Fibroblast of peridontal ligament (primary cell): ENCODE results near the gene EPHX1.

Experiments
- DNase-seq: peaks from one replicate; pipeline ENCODE4 v3.0.0-alpha.2; 2010; ENCODE audit errors: extremely low read depth

Gene EPHX1

GRCh38 chr1:225809842-225810578 is at the start of gene EPHX1:
Gene EPHX1, plus strand, starts transcription at chr1:225810124. Its CDS starts 18,606 bp downstream, at chr1:225828730.
- DNase-seq: peak; percentile 85

DNA sequence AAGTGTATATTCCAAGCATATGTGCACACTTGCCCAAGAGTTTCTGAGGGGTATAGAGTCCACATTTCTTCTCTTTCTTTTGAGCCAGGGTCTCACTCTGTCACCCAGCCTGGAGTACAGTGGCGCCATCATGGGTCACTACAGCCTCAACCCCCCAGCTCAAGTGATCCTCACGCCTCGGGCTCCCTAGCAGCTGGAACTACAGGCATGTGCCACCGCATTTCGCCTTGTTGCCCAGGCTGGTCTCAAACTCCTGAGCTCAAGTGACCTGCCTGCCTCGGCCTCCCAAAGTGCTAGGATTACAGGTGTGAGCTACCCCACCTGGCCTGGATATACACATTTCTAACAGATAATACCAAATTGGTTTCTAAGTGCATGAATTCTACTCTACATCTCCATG is 49.4 kb upstream of the EPHX1 start:
- DNase-seq: no peak

- peak; percentile 75 for DNase-seq
These were observed 48.5 kb upstream of the EPHX1 start for GRCh38 chr1:225761395-225761794.

DNA sequence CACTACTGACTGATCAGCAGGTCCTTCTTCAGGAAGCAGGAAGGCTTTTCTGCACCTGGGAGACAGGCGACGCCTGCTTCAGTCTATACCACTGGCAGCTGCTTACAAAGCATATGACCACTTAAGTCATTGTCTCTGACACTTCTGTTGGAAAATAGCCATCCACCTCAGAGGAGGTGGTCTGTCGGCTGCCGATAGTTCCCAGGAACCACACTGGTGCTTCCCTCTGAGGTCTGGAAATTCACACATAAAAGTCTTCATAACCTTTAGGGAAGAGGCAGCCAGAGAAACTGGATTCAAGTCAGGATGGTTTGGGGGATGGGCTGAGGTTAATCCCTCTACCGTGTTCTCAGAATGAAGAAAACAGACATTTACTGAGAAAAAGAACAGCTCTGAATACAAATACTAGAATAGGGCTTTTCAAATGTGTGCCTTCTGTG is 47.9 kb upstream of the EPHX1 start:
- no peak for DNase-seq

- no peak for DNase-seq
These were observed 47.5 kb upstream of the EPHX1 start for GRCh38 chr1:225762444-225762843.

DNA sequence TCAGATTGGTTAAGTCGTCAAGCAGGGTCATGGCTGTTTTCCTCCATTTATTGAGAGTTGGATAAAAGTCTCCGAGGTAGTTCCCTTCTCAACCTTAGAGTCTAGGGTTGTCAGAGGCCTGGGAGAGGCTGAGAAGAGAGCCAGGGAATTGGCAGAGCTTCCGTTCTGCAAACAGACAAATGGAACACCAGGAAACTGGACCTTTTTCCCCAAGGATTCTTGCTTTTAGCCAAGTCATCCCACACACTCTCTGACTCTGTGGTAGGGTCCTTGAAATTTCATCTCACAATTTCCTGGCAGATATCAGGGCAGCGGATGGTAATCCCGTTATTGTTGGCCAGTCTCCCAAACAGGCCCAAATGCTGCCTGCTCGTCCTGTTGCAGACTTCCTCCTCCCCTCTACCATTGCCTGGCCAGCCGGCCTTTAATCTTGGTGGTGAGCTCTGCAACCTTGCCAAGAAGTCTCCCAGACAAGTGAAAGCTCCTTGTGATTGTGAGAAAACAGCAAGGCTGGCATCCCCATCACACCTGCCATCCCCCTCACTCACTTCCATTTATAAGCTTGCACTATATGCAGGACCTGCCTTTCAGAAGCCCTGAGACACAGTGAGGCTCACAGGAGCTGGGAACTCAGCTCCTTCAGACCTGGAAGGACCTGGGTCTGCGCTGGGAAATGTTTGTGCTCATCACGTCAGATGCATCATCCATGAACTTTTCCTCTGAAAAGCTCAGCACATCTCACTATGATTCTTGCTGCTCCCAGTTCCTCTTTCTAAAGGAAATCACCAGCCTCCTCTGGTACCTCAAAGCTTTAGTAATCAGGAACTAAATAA is 46.0 kb upstream of the EPHX1 start:
- peak; percentile 71 for DNase-seq

DNA sequence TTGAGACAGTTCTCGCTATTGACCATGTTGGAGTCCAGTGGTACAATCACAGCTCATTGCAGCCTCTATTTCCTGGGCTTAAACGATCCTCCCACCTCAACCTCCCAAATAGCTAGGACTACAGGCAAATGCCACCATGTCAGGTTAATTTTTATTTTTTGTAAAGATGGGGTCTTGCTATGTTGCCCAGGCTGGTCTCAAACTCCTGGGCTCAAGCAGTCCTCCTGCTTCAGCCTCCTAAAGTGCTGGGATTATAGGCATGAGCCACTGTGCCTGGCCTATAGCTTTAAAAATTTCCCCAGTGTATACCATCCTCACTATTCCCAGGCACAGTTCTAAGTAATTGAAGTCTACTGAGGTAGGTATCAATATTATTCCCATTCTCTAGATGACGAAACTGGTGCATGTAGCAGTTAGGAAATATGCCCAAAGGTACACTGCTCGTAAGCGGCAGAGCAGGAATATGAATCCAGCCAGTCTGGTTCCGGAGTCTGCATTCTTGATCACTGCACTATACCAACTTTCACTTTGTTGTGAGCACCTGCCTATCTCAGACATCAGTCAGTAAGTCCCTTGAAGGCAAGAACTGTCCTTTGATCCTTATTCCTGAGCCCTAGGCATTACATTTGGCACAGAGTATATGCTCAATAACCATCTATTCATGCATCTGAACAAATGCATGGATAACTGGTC is 43.8 kb upstream of the EPHX1 start:
- DNase-seq: no peak

- peak; percentile 99 for DNase-seq
These were observed 42.8 kb upstream of the EPHX1 start for GRCh38 chr1:225766967-225767633.

DNA sequence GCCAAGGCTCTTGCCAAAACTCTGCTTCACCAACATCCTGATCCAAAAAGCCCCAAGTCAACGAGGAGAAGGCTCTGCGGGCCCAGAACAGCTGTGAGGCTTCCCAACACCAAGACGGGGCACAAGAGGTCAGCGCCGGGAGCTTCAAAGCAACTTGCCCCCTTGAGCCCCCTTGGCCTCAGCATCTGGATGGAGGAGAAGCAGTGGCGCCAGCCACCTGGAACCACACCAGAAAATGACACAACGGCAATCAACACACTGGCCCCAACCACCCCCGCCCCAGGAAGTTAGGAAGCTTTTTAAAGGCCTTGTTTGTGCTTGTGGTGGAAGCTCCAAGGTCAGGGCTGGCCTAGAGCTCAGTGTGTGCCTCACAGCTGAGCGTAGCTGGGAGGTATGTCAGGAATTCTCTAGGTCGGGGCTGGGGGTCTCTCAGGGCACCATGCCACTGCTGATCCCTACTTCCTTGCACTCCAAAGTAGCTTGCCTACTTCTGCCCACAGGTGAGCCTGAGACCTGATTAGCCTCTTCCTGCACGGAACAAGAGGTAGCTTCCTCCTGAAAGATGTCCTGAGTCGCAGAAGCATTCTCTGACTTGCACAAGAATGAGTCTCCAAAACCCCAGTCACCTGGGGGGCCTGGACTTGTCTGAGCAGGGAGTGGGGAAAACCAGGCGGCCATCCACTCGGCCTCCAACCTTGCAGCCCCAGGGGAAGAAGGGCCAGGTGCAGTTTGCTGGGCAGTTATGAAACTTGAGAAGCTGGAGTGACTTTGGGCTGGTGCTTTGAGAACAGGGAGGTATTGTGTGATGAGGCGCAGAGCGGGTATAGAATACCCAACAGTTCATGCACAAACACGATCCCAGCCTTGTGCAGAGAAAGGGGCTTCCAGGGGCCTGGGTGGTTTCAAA is 42.0 kb upstream of the EPHX1 start:
- peak; percentile 50 for DNase-seq

- DNase-seq: no peak
These were observed 41.1 kb upstream of the EPHX1 start for GRCh38 chr1:225768662-225769426.

DNA sequence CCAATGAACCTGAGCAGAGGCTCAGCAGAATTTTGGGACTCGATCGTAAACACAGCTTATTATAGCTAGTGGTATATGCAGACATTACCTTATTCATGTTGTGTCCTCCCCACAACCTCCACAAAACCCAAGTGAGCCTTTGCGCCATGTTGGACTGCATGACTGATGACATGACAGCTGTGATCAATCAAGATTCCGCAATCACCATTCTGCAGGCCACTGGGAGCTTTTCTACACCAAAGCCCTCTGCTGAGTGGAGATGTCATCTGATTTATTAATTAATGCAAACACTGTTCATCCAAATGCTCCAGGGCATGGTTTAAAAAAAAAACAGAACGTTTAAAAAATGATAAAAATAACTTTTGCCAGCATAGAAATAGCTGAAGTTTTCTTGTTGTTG is 40.2 kb upstream of the EPHX1 start:
- no peak for DNase-seq

GRCh38 chr1:225770561-225771248 is 39.2 kb upstream of the EPHX1 start:
- DNase-seq: no peak

DNA sequence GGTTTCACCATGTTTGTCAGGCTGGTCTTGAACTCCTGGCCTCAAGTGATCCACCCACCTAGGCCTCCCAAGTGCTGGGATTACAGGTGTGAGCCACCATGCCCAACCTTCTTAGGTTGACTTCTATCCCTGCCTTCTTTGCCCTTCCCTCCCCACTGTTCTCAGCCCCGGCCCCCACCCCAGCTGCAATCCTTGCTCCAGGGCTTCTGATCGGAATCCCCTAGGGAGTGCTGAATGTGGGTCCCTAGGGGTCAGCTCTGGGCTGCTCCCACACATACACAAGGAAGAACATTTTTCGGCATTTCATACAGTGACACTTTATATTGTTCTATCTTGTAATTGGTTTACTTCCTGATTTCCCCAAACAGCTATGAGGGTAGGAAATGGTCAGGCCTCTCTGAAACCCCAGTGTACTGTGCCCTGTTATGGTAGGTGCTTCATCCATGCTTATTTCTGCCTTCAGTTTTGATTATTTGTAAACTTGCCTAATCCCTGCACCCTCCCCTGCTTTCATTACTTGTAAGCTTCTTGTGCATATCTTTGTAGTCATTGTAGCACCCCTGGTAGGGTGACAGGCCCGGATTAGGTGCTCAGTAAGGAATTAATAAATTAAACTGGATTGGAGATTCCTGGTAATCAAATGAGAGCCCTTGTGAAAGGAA is 38.1 kb upstream of the EPHX1 start:
- DNase-seq: no peak

DNA sequence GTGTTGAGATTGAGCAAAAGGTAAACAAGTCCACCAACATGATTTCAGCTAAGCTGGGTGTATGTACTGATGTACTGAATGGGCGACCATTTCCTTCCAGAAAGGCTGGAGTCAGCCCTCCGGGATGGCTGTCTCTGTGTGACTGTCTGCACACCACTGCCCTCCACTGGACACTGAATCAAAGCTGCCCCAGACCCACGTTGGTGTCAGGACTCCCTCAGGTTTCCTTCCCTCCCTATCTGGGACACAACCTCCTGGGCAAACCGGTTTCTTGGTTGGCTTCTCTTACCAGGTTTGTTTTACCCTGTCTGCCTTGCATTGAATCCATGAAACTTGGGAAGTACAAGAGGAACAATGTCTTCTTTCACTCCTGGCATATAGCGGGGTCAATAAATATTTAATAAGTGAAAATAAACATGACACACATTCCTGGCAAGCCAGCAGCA is 37.6 kb upstream of the EPHX1 start:
- DNase-seq: peak; percentile 89

GRCh38 chr1:225772848-225773247 is 37.1 kb upstream of the EPHX1 start:
- no peak for DNase-seq

DNA sequence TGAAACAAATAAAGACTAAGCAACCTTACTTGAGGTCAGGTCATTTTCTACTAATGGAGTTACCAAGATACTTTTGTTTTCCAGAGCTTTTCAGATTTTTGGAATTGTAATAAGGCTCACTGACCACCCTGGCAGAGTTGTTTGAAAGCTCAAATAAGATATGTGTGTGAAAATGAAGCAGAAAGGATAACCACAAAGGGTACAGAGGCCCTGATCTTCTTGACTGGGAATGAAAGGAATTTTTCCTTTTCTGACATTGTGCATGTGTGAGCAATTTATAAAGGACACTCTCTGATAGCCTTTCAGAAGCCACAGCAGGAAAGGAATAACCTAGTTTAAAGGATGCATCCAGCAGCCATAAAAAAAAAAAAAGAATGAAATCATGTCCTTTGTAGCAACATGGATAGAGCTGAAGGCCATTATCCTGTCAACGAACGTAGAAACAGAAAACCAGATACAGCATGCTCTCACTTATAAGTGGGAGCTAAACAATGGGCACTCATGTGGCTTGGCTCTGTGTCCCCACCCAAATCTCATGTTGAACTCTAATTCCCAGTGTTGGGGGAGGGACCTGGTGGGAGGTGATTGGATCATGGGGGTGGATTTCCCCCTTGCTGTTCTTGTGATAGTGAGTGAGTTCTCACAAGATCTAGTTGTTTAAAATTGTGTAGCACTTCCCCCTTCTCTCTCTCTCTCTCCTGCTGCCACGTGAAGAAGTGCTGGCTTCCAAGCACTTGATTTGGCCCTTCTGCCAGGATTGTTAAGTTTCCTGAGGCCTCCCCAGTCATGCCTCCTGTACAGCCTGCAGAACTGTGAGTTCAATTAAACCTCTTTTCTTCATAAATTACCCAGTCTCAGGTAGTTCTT is 35.4 kb upstream of the EPHX1 start:
- DNase-seq: no peak

- DNase-seq: no peak
These were observed 33.6 kb upstream of the EPHX1 start for GRCh38 chr1:225776294-225776693.

GRCh38 chr1:225777058-225777582 is 32.8 kb upstream of the EPHX1 start:
- peak; percentile 35 for DNase-seq
